HepG2 (cell line): ENCODE results near the gene IL17A. TPM values are rescaled to one million over a fixed set of nuclear protein-coding genes. Genes with fewer than 3 reads are reported as not detected.
A peak's percentile ranks its signal among the peaks of the same experiment; 100 is the strongest.

Experiments used
- AKNA ChIP-seq: sonication (generic); formaldehyde crosslinking; IDR thresholded peaks from 2 replicates; pipeline ENCODE4 v1.4.0; 2020; ENCODE audit warnings: missing genetic modification reagents, borderline replicate concordance
- ARNT2 ChIP-seq: sonication (generic); formaldehyde crosslinking; IDR thresholded peaks from 2 replicates; pipeline ENCODE4 v1.8.0; 2022; ENCODE audit warnings: mild to moderate bottlenecking, low read depth, missing genetic modification reagents, moderate library complexity
- ATF4 ChIP-seq, 2 experiments: fragments of 450-650 bp in 1 of 2; sonication (generic) in 1 of 2; formaldehyde crosslinking; IDR thresholded peaks; 2 replicates each; pipeline versions ENCODE4 v1.5.0 to v1.8.0; 2020 to 2022; ENCODE audit warnings: mild to moderate bottlenecking in 1 of 2, missing genetic modification reagents in 1 of 2
- BHLHE40 ChIP-seq: IDR thresholded peaks from 2 replicates; pipeline ENCODE4 v1.6.1; 2011; ENCODE audit warnings: low read length, improper control_type of control experiment
- CEBPG ChIP-seq: IDR thresholded peaks from 2 replicates; pipeline ENCODE4 v1.6.1; 2016
- CENPBD1 ChIP-seq: sonication (generic); formaldehyde crosslinking; IDR thresholded peaks from 2 replicates; pipeline ENCODE4 v1.8.0; 2022; ENCODE audit warnings: missing genetic modification reagents, low read depth, mild to moderate bottlenecking, borderline replicate concordance
- KAT8 ChIP-seq: IDR thresholded peaks from 2 replicates; pipeline ENCODE4 v1.6.1; 2016; ENCODE audit warnings: missing genetic modification reagents, missing compliant biosample characterization
- KLF16 ChIP-seq, 2 experiments: sonication (generic) in 1 of 2; formaldehyde crosslinking in 1 of 2; IDR thresholded peaks; 2 replicates each; pipeline versions ENCODE4 v1.6.1 to v1.8.0; 2016 to 2023; ENCODE audit warnings: missing genetic modification reagents in 2 of 2, missing compliant biosample characterization in 1 of 2
- MBNL3 ChIP-seq: fragments of 250-450 bp; sonication (Bioruptor Pico); conservative IDR thresholded peaks from 2 replicates; pipeline ENCODE4 v1.8.0; 2022; ENCODE audit warnings: mild to moderate bottlenecking, inconsistent platforms
- MLLT10 ChIP-seq: sonication (generic); formaldehyde crosslinking; IDR thresholded peaks from 2 replicates; pipeline ENCODE4 v1.4.0; 2020; ENCODE audit warnings: missing genetic modification reagents
- MXI1 ChIP-seq: IDR thresholded peaks from 3 replicates; pipeline ENCODE4 v1.6.1; 2012; ENCODE audit warnings: low read depth, low read length, inconsistent platforms, borderline replicate concordance
- NFE2 ChIP-seq: sonication (generic); formaldehyde crosslinking; IDR thresholded peaks from 2 replicates; pipeline ENCODE4 v1.4.0; 2020; ENCODE audit warnings: missing genetic modification reagents
- PBX3 ChIP-seq: sonication (generic); formaldehyde crosslinking; IDR thresholded peaks from 2 replicates; pipeline ENCODE4 v1.8.1; 2023; ENCODE audit warnings: missing genetic modification reagents, inconsistent platforms, borderline replicate concordance
- SOX13 ChIP-seq, 3 experiments: fragments of 450-650 bp in 1 of 3; sonication (generic) in 1 of 3; formaldehyde crosslinking in 1 of 3; IDR thresholded peaks in 2 of 3; conservative IDR thresholded peaks in 1 of 3; 2 replicates each; pipeline versions ENCODE4 v1.5.0 to v1.6.1; 2016 to 2020; ENCODE audit warnings: antibody characterized with exemption in 1 of 3, mild to moderate bottlenecking in 1 of 3, missing compliant biosample characterization in 1 of 3, missing genetic modification reagents in 1 of 3, moderate library complexity in 1 of 3
- ZBTB3 ChIP-seq: sonication (generic); formaldehyde crosslinking; IDR thresholded peaks from 2 replicates; pipeline ENCODE4 v1.4.0; 2020; ENCODE audit warnings: low read depth, mild to moderate bottlenecking, moderate library complexity, missing genetic modification reagents, borderline replicate concordance
- ZNF335 ChIP-seq: sonication (generic); formaldehyde crosslinking; IDR thresholded peaks from 2 replicates; pipeline ENCODE4 v1.4.0; 2020; ENCODE audit warnings: missing genetic modification reagents
- ZNF556 ChIP-seq: sonication (generic); formaldehyde crosslinking; IDR thresholded peaks from 2 replicates; pipeline ENCODE4 v1.4.0; 2020; ENCODE audit warnings: mild to moderate bottlenecking, missing genetic modification reagents, borderline replicate concordance
- ZNF660 ChIP-seq: sonication (generic); formaldehyde crosslinking; IDR thresholded peaks from 2 replicates; pipeline ENCODE4 v1.5.1; 2020; ENCODE audit warnings: mild to moderate bottlenecking, low read depth, missing genetic modification reagents, borderline replicate concordance
- ZNF782 ChIP-seq: sonication (generic); formaldehyde crosslinking; IDR thresholded peaks from 2 replicates; pipeline ENCODE4 v1.4.0; 2020; ENCODE audit warnings: missing genetic modification reagents, mild to moderate bottlenecking, borderline replicate concordance
- polyA plus RNA-seq, 8 experiments: library from polyadenylated mRNA; depleted of rRNA in 3 of 8; stranded (reverse) in 7 of 8; unstranded in 1 of 8; fragments of >200 nt; fragmentation: Illumina TruSeq in 4 of 8; extraction: Trizol in 4 of 8; gene quantifications; 2 replicates each; pipeline versions ENCODE4 v1.2.1 to v1.2.3, GENCODE V29; 2011 to 2016; ENCODE audit warnings: low read depth in 4 of 8, missing spikeins in 1 of 8, mixed read lengths in 1 of 8; ENCODE audit not compliant: insufficient read depth in 1 of 8
- total RNA-seq, 5 experiments: library from RNA; depleted of rRNA; stranded (reverse); fragments of >200 nt; fragmentation: Illumina TruSeq; extraction: Trizol; gene quantifications; 2 replicates each; pipeline ENCODE4 v1.2.3, GENCODE V29; 2016; ENCODE audit warnings: low read depth in 1 of 5

IL17A gene
- total and polyA plus RNA-seq, 2 of the 13 experiments (the other 11 are each of a cell fraction or from before 2014, with no cell fraction given): not detected

- TF ChIP-seq CEBPG (CRISPR knock-in tag) (peak; percentile 25; the same call in 1 of the 2 replicates), MLLT10 (CRISPR knock-in tag) (no peak), ZBTB3 (no peak), SOX13 (IDR thresholded peaks at IDR 0.05) (no peak), SOX13 (CRISPR knock-in tag; conservative IDR thresholded peaks at IDR 0.05 in 1 of 2, IDR thresholded peaks at IDR 0.05 in 1 of 2) (no peak), MBNL3 (CRISPR knock-in tag) (no peak), KAT8 (CRISPR knock-in tag) (no peak), BHLHE40 (no peak), ZNF556 (no peak), PBX3 (no peak), ZNF782 (CRISPR knock-in tag) (no peak), ZNF660 (CRISPR knock-in tag) (no peak), CENPBD1 (CRISPR knock-in tag) (no peak), ATF4 (CRISPR knock-in tag; IDR thresholded peaks at IDR 0.05) (peak in 1 of 2 experiments; percentile 66; a peak in 2 of 4 replicates), MXI1 (no peak), ARNT2 (CRISPR knock-in tag) (no peak), ZNF335 (CRISPR knock-in tag) (no peak), AKNA (no peak), KLF16 (CRISPR knock-in tag; IDR thresholded peaks at IDR 0.05) (0 out of 4 replicates have a peak, but pooled peaks of 1 of the 2 experiments have one; percentile 38), NFE2 (0 out of 2 replicates have a peak, but pooled peaks have one; percentile 20)
Observed at GRCh38 chr6:52162940-52163908, 23.0 kb upstream of the IL17A start (continued).
